ENCODE results near the gene NHSL1.

DNA sequence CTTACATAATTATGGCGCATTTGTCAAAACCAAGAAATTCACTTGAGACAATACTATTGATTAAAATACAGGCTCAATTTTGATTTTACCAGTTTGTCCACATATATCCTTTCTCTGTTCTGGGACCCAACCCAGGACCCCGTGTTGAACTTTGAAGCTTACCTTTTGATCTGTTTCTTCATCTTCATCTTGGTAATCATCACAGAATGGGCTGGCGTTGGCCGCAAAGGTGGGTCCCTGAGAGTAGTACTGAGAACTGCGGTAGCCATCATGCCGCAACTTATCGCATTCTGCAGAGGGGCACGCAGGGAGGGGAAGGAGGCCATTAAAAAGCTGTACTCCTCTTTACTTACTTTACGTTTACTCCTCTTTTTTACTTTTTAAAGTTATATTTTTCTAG, 26.1 kb downstream of the NHSL1 start:
- no peak for TF ChIP-seq POLR2AphosphoS5 (IDR thresholded peaks at IDR 0.05; ENCODE audit: low read depth, low read length)
- no peak for TF ChIP-seq POLR2A (IDR thresholded peaks at IDR 0.05; ENCODE audit: low read depth, low read length)
- TF ChIP-seq TAF1 (IDR thresholded peaks at IDR 0.05; ENCODE audit: borderline replicate concordance, low read depth, low read length) = no peak

Data from GM12892 (cell line).